ENCODE data around the gene OGFOD2. TPM values are rescaled to one million over a fixed set of nuclear protein-coding genes. Genes with fewer than 3 reads are reported as not detected.
A peak's percentile ranks its signal among the peaks of the same experiment; 100 is the strongest.
"Not testable (repeated sequence)": the region's sequence is repeated elsewhere in the genome, so short reads cannot be mapped to it uniquely, and the experiment has no call there.

OGFOD2 gene
- total RNA-seq, 1 donor from 2014 or later: 18.1 TPM

DNA sequence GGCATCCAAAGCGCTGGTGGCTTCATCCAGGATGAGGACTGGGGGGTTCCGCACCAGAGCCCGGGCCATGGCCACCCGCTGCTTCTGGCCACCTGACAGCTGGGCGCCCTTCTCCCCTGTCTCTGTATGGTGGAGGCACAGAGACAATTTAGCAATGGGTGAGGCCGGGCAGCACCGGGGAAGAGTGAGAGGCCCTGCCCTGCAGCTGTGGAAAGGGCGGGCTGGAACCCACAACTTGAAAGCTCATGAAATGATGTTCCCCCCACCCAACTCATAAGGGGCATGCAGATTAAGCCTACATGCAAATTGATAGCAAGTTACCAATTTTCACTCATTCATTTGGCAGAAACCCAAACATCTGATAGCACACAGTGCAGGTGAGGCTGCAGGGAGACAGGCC is 42.8 kb upstream of the OGFOD2 start:
- Mint-ChIP-seq H3K9me3 (no peaks in the 10 kb centered on the region), H3K4me1 (peaks cover 7% of the 10 kb centered on the region), H3K4me3 (no peak overlapping the region), H3K27ac (ENCODE audit: unreplicated experiment) (no peak overlapping the region), H3K27me3 (ENCODE audit: low read depth) (no peaks in the 10 kb centered on the region), H3K36me3 (ENCODE audit: low read depth) (no peaks in the 10 kb centered on the region)
- TF ChIP-seq, protein P1, sequence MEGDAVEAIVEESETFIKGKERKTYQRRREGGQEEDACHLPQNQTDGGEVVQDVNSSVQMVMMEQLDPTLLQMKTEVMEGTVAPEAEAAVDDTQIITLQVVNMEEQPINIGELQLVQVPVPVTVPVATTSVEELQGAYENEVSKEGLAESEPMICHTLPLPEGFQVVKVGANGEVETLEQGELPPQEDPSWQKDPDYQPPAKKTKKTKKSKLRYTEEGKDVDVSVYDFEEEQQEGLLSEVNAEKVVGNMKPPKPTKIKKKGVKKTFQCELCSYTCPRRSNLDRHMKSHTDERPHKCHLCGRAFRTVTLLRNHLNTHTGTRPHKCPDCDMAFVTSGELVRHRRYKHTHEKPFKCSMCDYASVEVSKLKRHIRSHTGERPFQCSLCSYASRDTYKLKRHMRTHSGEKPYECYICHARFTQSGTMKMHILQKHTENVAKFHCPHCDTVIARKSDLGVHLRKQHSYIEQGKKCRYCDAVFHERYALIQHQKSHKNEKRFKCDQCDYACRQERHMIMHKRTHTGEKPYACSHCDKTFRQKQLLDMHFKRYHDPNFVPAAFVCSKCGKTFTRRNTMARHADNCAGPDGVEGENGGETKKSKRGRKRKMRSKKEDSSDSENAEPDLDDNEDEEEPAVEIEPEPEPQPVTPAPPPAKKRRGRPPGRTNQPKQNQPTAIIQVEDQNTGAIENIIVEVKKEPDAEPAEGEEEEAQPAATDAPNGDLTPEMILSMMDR (conservative IDR thresholded peaks at IDR 0.05): no peak
- DNase-seq (ENCODE audit: low read depth, low spot score): no peak

DNA sequence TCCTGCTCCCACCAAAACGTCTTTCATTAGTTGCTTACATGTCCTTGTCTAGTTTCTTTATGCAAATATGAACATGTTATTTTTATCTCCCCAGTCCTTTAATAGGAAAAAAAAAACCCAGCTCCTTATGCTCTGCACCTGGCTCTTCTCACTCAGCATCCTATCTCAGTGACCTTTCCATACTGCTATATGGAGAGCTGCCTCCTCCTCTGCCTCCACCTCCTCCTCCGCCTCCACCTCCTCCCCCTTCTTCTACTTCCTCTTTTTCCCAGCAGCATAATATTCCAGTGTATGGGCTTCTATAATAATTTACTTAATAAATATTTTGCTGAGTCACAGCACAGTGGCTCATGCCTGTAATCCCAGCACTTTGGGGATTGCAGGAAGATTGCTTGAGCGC is 40.3 kb upstream of the OGFOD2 start:
- H3K36me3 Mint-ChIP-seq (ENCODE audit: low read depth): peaks cover 2% of the 10 kb centered on the region
- no peak for DNase-seq (ENCODE audit: low read depth, low spot score)
- no peak overlapping the region for H3K27ac Mint-ChIP-seq (ENCODE audit: unreplicated experiment)
- no peak overlapping the region for H3K4me3 Mint-ChIP-seq
- peaks cover 7% of the 10 kb centered on the region for H3K4me1 Mint-ChIP-seq
- TF ChIP-seq, protein P1 (conservative IDR thresholded peaks at IDR 0.05): no peak
- no peaks in the 10 kb centered on the region for H3K27me3 Mint-ChIP-seq (ENCODE audit: low read depth)
- H3K9me3 Mint-ChIP-seq: no peaks in the 10 kb centered on the region

GRCh38 chr12:122935318-122935717 is 39.7 kb upstream of the OGFOD2 start:
- DNase-seq (ENCODE audit: low read depth, low spot score): no peak
- no peaks in the 10 kb centered on the region for H3K9me3 Mint-ChIP-seq
- no peak overlapping the region for H3K4me3 Mint-ChIP-seq
- TF ChIP-seq, protein P1 (conservative IDR thresholded peaks at IDR 0.05): no peak
- peaks cover 7% of the 10 kb centered on the region for H3K4me1 Mint-ChIP-seq
- H3K36me3 Mint-ChIP-seq (ENCODE audit: low read depth): peaks cover 2% of the 10 kb centered on the region
- no peaks in the 10 kb centered on the region for H3K27me3 Mint-ChIP-seq (ENCODE audit: low read depth)
- H3K27ac Mint-ChIP-seq (ENCODE audit: unreplicated experiment): peak overlapping the region; percentile 90

DNA sequence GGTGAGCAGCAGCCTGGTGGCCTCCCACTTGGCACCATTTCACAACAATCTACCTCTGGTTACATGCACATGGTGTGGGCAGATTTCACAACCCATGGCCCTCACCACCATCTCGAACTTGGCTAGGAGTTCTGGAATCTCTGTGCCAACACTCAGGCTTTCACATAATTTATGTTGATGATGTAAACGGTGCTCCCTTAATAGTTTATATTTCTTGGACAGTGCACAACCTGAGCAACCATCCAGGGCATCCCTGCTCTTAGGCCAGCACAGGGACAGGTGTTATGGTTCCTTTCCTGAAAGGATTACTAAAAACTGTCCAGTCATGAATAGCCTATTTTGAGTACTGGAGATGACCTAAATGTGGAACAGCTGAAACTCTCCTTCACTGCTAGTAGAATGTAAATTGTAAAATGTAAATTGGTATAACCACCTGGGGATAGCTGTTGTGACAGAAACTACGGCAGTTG is 37.4 kb upstream of the OGFOD2 start:
- H3K27me3 Mint-ChIP-seq (ENCODE audit: low read depth): no peaks in the 10 kb centered on the region
- H3K36me3 Mint-ChIP-seq (ENCODE audit: low read depth): peaks cover 2% of the 10 kb centered on the region
- peaks cover 8% of the 10 kb centered on the region for H3K4me1 Mint-ChIP-seq
- TF ChIP-seq, protein P1 (conservative IDR thresholded peaks at IDR 0.05): no peak
- no peak overlapping the region for H3K27ac Mint-ChIP-seq (ENCODE audit: unreplicated experiment)
- H3K9me3 Mint-ChIP-seq: no peaks in the 10 kb centered on the region
- H3K4me3 Mint-ChIP-seq: no peak overlapping the region
- DNase-seq (ENCODE audit: low read depth, low spot score): no peak

- peaks cover 20% of the 10 kb centered on the region for H3K4me1 Mint-ChIP-seq
- peaks cover 2% of the 10 kb centered on the region for H3K36me3 Mint-ChIP-seq (ENCODE audit: low read depth)
- no peaks in the 10 kb centered on the region for H3K9me3 Mint-ChIP-seq
- DNase-seq (ENCODE audit: low read depth, low spot score): no peak
- H3K4me3 Mint-ChIP-seq: no peak overlapping the region
- TF ChIP-seq, protein P1 (conservative IDR thresholded peaks at IDR 0.05): no peak
- no peaks in the 10 kb centered on the region for H3K27me3 Mint-ChIP-seq (ENCODE audit: low read depth)
- H3K27ac Mint-ChIP-seq (ENCODE audit: unreplicated experiment): no peak overlapping the region
Measured at GRCh38 chr12:122939125-122939524, 35.9 kb upstream of the OGFOD2 start.

- not testable (repeated sequence) for DNase-seq (ENCODE audit: low read depth, low spot score); H3K27ac Mint-ChIP-seq (ENCODE audit: unreplicated experiment); H3K9me3 Mint-ChIP-seq; H3K4me3 Mint-ChIP-seq; H3K27me3 Mint-ChIP-seq (ENCODE audit: low read depth); H3K36me3 Mint-ChIP-seq (ENCODE audit: low read depth)
- H3K4me1 Mint-ChIP-seq: peaks cover 26% of the 10 kb centered on the region
Measured at GRCh38 chr12:122941351-122941750, 33.7 kb upstream of the OGFOD2 start.
